ENCODE measurements around the gene NUDT14. TPM values are rescaled to one million over a fixed set of nuclear protein-coding genes. Genes with fewer than 3 reads are reported as not detected.

Gene NUDT14
- total RNA-seq, 1 experiment from 2014 or later, result 37.0 TPM

DNA sequence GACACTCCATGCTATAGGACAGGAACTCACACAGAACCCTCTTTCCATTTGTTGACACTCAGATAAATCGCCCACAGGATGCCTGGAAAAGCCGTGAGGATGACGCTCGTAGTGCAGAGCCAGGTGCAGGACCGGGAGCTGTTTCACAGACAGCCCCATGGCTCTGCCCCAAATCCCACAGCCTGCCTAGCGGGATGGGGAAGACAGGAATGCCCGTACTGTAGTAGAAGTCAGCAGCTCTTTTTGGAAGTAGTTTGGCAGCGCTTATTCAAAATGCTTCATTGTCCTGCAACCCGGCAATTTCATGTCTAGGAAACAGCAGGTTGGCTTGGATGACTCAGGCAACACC is 54.2 kb downstream of the NUDT14 start:
- H3K4me3 ChIP-seq, result no peak overlapping the region
- H4K20me1 ChIP-seq (ENCODE audit: insufficient read depth), result no peaks in the 10 kb centered on the region
- H3K4me1 ChIP-seq (replicated peaks; ENCODE audit: insufficient read depth), result no peaks in the 10 kb centered on the region
- no peaks in the 10 kb centered on the region for H3F3A ChIP-seq (ENCODE audit: insufficient read depth, low read depth)
- BruUV-seq (replicated peaks), result no TSS peak
- CTCF ChIA-PET, result no interaction called here
- H3K27me3 ChIP-seq (ENCODE audit: insufficient read depth, low read depth), result 0 out of 2 replicates have a peak, but pooled peaks cover 3% of the 10 kb centered on the region
- POLR2A ChIA-PET (ENCODE audit: unreplicated experiment), result no interaction called here
- H3K27ac ChIP-seq, result no peak overlapping the region
- H3K4me2 ChIP-seq, result no peak overlapping the region
- H3K36me3 ChIP-seq (ENCODE audit: low read depth), result no peaks in the 10 kb centered on the region
- TF ChIP-seq, protein P1, sequence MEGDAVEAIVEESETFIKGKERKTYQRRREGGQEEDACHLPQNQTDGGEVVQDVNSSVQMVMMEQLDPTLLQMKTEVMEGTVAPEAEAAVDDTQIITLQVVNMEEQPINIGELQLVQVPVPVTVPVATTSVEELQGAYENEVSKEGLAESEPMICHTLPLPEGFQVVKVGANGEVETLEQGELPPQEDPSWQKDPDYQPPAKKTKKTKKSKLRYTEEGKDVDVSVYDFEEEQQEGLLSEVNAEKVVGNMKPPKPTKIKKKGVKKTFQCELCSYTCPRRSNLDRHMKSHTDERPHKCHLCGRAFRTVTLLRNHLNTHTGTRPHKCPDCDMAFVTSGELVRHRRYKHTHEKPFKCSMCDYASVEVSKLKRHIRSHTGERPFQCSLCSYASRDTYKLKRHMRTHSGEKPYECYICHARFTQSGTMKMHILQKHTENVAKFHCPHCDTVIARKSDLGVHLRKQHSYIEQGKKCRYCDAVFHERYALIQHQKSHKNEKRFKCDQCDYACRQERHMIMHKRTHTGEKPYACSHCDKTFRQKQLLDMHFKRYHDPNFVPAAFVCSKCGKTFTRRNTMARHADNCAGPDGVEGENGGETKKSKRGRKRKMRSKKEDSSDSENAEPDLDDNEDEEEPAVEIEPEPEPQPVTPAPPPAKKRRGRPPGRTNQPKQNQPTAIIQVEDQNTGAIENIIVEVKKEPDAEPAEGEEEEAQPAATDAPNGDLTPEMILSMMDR (conservative IDR thresholded peaks at IDR 0.05), result no peak
- TF ChIP-seq EZH2 (IDR thresholded peaks at IDR 0.05; ENCODE audit: low read depth), result no peak
- H3K9me2 ChIP-seq (ENCODE audit: insufficient read depth), result no peaks in the 10 kb centered on the region
- intact Hi-C loops (cut with micrococcal nuclease; ENCODE audit: unreplicated experiment), result no loop called here
- DNase-seq, result no peak
- peaks cover 17% of the 10 kb centered on the region for H3K9me3 ChIP-seq (ENCODE audit: insufficient read depth, low read depth)
- H2AFZ ChIP-seq, result no peak overlapping the region
- no peaks in the 10 kb centered on the region for H3K79me2 ChIP-seq (ENCODE audit: low read depth)

DNA sequence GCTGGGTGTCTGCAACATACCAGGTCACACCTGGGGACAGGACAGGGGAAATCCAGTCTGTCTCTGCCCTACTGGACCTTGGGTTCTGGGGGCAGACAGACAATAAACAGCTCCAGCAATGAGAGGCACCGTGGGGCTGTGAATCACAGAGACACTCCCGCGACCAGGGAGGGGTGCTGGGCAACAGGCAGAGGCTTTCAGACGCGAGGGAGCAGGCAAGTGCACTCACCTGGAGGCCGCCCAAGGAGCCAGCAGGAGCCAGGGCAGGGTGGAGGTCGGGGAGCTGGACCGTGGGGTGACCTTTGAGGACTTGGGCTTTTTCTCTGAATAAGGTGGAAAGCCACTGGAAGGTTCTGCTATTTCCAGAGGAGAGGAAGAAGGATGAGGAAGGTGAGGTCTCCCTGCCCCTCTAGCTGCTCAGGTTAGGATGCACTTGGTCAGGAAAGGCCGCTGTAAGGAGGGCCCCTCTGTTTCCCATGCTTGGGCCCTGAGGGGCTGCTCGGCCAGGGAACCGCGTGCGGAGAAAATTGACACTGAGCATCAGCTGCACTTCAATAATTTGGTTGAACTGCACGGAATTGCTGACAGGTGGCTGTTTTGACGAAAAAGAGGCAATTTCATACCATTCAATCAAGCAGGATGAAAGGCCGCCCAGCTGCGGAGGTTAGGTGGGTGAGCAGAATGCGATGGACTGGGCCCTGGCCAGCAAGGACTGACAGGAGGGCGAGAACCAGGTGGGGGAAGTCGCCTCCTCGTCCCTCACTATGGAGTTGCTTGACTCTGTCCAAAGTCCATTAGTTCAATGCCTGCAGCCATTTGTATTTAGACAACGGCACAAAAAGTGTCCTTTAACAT is 54.8 kb downstream of the NUDT14 start:
- no peaks in the 10 kb centered on the region for H3F3A ChIP-seq (ENCODE audit: insufficient read depth, low read depth)
- TF ChIP-seq, protein P1 (conservative IDR thresholded peaks at IDR 0.05), result no peak
- no peak overlapping the region for H3K27ac ChIP-seq
- ChIA-PET POLR2A (ENCODE audit: unreplicated experiment) (no interaction called here), CTCF (no interaction called here)
- DNase-seq, result no peak
- no peaks in the 10 kb centered on the region for H3K79me2 ChIP-seq (ENCODE audit: low read depth)
- no peaks in the 10 kb centered on the region for H4K20me1 ChIP-seq (ENCODE audit: insufficient read depth)
- H3K9me3 ChIP-seq (ENCODE audit: insufficient read depth, low read depth), result peaks cover 17% of the 10 kb centered on the region
- H2AFZ ChIP-seq, result no peak overlapping the region
- H3K36me3 ChIP-seq (ENCODE audit: low read depth), result no peaks in the 10 kb centered on the region
- intact Hi-C loops (cut with micrococcal nuclease; ENCODE audit: unreplicated experiment), result no loop called here
- H3K9me2 ChIP-seq (ENCODE audit: insufficient read depth), result no peaks in the 10 kb centered on the region
- BruUV-seq (replicated peaks), result no TSS peak
- H3K27me3 ChIP-seq (ENCODE audit: insufficient read depth, low read depth), result 0 out of 2 replicates have a peak, but pooled peaks cover 3% of the 10 kb centered on the region
- no peak overlapping the region for H3K4me3 ChIP-seq
- H3K4me2 ChIP-seq, result no peak overlapping the region
- H3K4me1 ChIP-seq (replicated peaks; ENCODE audit: insufficient read depth), result no peaks in the 10 kb centered on the region

DNA sequence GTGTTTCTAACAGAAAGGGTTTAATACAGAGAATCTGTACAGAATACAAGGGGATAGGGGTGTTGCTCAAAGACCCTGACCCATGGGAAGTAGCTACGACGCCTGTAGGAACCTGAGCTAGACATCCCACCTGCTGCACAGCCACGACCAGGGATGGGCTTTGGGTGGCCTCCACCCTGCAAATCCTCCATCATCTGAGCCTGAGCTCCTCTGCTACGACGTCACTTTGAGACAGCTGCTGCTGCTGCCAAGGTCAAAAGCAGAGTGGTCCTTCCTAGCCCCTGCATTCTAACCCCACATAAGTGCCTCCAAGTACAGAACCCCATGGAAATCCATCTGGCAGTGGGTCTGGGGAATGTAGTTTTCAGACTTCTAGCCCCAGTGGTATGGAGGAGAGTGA is 56.3 kb downstream of the NUDT14 start:
- Histone ChIP-seq H3K9me2 (ENCODE audit: insufficient read depth) (no peaks in the 10 kb centered on the region), H3K27me3 (ENCODE audit: insufficient read depth, low read depth) (0 out of 2 replicates have a peak, but pooled peaks cover 3% of the 10 kb centered on the region), H3K4me3 (no peak overlapping the region), H3K79me2 (ENCODE audit: low read depth) (no peaks in the 10 kb centered on the region), H3K4me1 (replicated peaks; ENCODE audit: insufficient read depth) (peaks cover 6% of the 10 kb centered on the region), H3K9me3 (ENCODE audit: insufficient read depth, low read depth) (peaks cover 17% of the 10 kb centered on the region), H4K20me1 (ENCODE audit: insufficient read depth) (no peaks in the 10 kb centered on the region), H3K4me2 (no peak overlapping the region), H2AFZ (no peak overlapping the region), H3F3A (ENCODE audit: insufficient read depth, low read depth) (no peaks in the 10 kb centered on the region), H3K36me3 (ENCODE audit: low read depth) (no peaks in the 10 kb centered on the region), H3K27ac (no peak overlapping the region)
- intact Hi-C loops (cut with micrococcal nuclease; ENCODE audit: unreplicated experiment), result no loop called here
- ChIA-PET CTCF (no interaction called here), POLR2A (ENCODE audit: unreplicated experiment) (no interaction called here)
- DNase-seq, result no peak
- BruUV-seq (replicated peaks), result no TSS peak
- TF ChIP-seq EZH2 (IDR thresholded peaks at IDR 0.05; ENCODE audit: low read depth), result no peak
- TF ChIP-seq, protein P1 (conservative IDR thresholded peaks at IDR 0.05), result no peak
